ENCODE results near the gene ERC2.
"Not testable (repeated sequence)": the region's sequence is repeated elsewhere in the genome, so short reads cannot be mapped to it uniquely, and the experiment has no call there.

Gene ERC2

GRCh38 chr3:56060521-56061278 lies 407.6 kb downstream of the ERC2 start:
- H3K4me3 ChIP-seq (ENCODE audit: low read length), result no peak overlapping the region
- no peak for DNase-seq (ENCODE audit: low read depth, low spot score)

GRCh38 chr3:56059731-56060130 lies 408.5 kb downstream of the ERC2 start:
- DNase-seq (ENCODE audit: low read depth, low spot score), result no peak
- H3K4me3 ChIP-seq (ENCODE audit: low read length), result no peak overlapping the region

DNA sequence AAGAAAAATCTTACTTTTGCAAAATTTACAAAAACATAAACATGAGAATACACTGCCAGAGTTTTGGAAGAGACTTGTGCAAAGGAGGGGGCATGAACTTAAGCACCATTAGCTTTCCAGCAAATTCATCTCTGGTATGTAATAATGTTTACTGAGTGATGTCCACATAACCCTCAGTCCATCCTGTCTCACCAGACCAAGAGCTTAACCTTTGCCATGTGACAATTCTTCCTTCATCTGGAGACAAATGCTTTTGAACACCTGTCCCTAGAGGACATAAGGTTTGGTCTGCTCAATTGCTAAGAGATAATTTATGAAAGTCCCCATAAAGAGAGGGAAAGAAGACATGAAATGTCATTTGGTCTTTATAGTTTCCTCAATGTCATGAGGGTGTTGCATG lies 412.3 kb downstream of the ERC2 start:
- no peak for DNase-seq (ENCODE audit: low read depth, low spot score)
- H3K4me3 ChIP-seq (ENCODE audit: low read length), result no peak overlapping the region

DNA sequence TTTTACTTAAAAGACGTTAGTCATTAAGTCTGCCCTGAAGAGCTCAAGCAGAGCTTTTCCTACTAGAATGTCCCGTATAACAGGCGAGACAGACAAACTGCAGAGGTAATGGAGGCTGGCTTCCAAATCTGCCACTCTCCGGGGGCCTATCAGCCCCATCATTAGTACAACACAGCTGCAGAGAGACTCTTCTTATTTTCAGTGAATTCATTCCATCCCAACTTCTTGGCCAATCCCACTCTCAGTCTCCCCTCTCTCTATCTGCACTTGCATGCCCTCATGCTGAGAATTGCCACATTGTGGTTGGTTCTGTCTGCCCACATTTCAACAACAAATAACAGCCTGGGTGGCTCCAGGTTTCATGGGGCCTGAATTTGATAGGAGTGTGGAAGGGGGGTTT lies 412.7 kb downstream of the ERC2 start:
- DNase-seq (ENCODE audit: low read depth, low spot score), result no peak

GRCh38 chr3:56054844-56055243 lies 413.4 kb downstream of the ERC2 start:
- H3K4me3 ChIP-seq (ENCODE audit: low read length), result no peak overlapping the region
- DNase-seq (ENCODE audit: low read depth, low spot score), result no peak

More for the DNA sequence above, 412.7 kb downstream of the ERC2 start:
- no peak overlapping the region for H3K4me3 ChIP-seq (ENCODE audit: low read length)

DNA sequence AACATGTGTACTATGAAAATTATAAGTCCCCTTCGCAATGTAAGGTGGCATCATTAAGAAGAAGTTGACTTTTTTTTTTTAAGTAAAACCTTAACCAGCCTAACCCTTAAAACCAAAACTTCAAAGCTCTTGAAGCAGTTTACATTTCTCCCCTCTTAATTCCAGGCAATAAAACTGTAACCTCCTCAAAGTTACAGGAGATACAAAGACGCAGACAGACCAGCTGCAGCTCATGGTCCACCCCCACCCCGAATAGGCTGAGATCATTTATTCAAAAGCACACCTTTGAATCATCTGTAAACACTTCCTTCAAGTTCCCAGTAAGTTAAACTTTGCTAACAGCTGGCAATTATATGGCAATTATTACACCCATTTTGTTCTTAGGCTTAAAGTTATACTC lies 414.5 kb downstream of the ERC2 start:
- no peak overlapping the region for H3K4me3 ChIP-seq (ENCODE audit: low read length)
- no peak for DNase-seq (ENCODE audit: low read depth, low spot score)

DNA sequence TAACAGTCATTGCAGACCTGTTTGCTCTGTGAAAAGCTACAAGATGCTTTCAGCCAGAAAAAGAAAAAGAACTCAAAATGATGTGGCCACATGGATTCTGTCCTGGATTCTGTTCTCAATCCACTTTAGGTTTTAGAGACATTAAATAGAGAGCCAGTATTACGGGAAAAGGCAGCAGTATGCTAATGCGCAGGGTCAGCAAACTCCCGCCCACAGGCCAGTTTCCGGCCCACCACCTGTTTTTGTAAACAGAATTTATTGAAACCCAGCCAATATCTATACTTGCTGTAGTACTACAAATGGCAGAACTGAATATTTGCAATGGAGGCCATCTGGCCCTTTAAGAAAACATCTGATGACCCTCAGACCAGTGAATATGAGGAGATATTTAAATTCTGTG lies 416.1 kb downstream of the ERC2 start:
- no peak overlapping the region for H3K4me3 ChIP-seq (ENCODE audit: low read length)
- no peak for DNase-seq (ENCODE audit: low read depth, low spot score)

GRCh38 chr3:56051052-56051451 lies 417.2 kb downstream of the ERC2 start:
- H3K4me3 ChIP-seq (ENCODE audit: low read length), result no peak overlapping the region
- DNase-seq (ENCODE audit: low read depth, low spot score), result no peak

GRCh38 chr3:56048946-56049345 lies 419.3 kb downstream of the ERC2 start:
- DNase-seq (ENCODE audit: low read depth, low spot score), result no peak

GRCh38 chr3:56048331-56048730 lies 419.9 kb downstream of the ERC2 start:
- DNase-seq (ENCODE audit: low read depth, low spot score), result no peak
- no peak overlapping the region for H3K4me3 ChIP-seq (ENCODE audit: low read length)

More at GRCh38 chr3:56048946-56049345, 419.3 kb downstream of the ERC2 start:
- H3K4me3 ChIP-seq (ENCODE audit: low read length), result no peak overlapping the region

DNA sequence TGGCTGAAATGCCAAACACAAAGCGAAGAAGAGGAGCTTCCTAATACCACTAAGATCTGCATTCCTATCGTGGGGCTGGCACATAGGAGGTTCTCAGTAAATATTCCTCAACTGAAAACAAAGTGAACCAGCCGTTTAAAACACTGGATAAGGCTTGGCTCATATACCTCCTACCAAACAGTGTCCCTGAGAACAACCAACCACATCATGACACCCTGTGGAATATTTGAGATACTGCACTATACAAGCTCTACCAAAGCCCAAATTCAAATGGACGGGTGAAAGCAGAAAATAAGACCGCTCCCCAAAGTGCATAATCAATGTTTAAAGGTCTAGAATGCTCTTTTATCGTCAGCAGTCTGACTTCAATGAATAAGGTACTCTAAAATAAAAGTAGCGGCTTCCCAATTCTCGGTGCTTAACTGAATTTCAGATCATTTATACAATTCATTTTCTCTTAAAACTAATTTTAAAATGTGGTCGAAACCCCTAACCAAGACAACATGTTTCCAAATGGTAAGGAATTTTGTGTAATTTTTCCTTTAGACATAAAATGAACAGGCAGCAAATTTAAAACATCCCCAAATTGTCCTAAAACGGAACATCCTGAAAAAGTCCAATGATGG lies 425.8 kb downstream of the ERC2 start:
- DNase-seq (ENCODE audit: low read depth, low spot score), result peak; percentile 9
- H3K4me3 ChIP-seq (ENCODE audit: low read length), result no peak overlapping the region

DNA sequence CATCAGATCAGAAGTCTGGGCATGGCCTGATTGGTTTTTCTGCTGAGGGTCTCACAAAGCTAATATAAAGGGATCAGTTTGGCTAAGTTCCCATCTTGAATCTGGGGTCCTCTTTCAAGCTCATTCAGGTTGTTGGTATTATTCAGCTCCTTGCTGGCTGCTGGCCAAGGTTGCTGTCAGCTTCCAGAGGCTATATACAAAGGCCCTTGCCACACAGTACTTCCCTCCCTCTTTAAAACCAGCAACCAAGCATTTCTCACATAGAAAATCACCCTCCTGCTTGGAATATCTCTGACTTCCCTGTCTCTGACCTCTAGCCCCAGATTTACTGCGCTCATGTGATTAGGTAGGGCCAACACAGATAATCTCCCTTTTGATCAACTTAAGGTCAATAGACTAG lies 442.9 kb downstream of the ERC2 start:
- H3K4me3 ChIP-seq (ENCODE audit: low read length), result no peak overlapping the region
- no peak for DNase-seq (ENCODE audit: low read depth, low spot score)

DNA sequence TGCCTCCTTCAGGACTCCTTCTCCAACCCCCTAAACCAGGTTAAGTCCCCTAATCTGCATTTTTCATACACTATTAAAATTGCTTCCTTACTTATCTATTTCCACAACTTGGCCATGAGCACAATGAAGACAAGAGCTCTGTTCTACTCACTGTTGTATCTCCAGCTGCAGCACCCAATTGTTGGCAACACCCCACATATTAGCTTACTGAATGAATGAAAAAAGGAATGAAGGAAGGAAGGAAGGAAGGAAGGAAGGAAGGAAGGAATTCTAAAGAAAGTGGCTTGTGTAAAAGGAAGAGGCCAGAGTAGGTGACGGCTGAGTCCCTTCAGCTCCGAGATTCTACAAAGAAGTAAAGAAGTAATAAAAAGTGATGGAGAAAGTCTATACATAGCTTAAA lies 444.7 kb downstream of the ERC2 start:
- no peak overlapping the region for H3K4me3 ChIP-seq (ENCODE audit: low read length)
- DNase-seq (ENCODE audit: low read depth, low spot score), result no peak

GRCh38 chr3:56022619-56023018 lies 445.6 kb downstream of the ERC2 start:
- no peak overlapping the region for H3K4me3 ChIP-seq (ENCODE audit: low read length)
- no peak for DNase-seq (ENCODE audit: low read depth, low spot score)

GRCh38 chr3:56019490-56020146 lies 448.6 kb downstream of the ERC2 start:
- DNase-seq (ENCODE audit: low read depth, low spot score), result no peak
- H3K4me3 ChIP-seq (ENCODE audit: low read length), result no peak overlapping the region

DNA sequence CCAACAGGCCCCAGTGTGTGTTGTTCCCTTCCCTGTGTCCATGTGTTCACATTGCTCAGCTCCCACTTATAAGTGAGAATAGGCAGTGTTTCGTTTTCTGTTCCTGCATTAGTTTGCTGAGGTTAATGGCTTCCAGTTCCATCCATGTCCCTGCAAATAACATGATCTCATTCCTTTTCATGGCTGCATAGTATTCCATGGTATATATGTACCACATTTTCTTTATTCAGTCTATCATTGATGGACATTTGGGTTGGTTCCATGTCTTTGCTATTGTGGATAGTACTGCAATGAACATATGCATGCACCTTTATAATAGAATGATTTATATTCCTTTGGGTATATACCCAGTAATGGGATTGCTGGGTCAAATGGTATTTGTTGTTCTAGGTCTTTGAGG lies 452.9 kb downstream of the ERC2 start:
- not testable (repeated sequence) for H3K4me3 ChIP-seq (ENCODE audit: low read length); DNase-seq (ENCODE audit: low read depth, low spot score)

- no peak for DNase-seq (ENCODE audit: low read depth, low spot score)
- H3K4me3 ChIP-seq (ENCODE audit: low read length), result no peak overlapping the region
Observed at GRCh38 chr3:56012721-56013120, 455.5 kb downstream of the ERC2 start.

- peak; percentile 26 for DNase-seq (ENCODE audit: low read depth, low spot score)
- H3K4me3 ChIP-seq (ENCODE audit: low read length), result no peak overlapping the region
Observed at GRCh38 chr3:56005196-56005805, 463.0 kb downstream of the ERC2 start.

GRCh38 chr3:56003129-56003528 lies 465.1 kb downstream of the ERC2 start:
- DNase-seq (ENCODE audit: low read depth, low spot score), result no peak
- H3K4me3 ChIP-seq (ENCODE audit: low read length), result no peak overlapping the region

- DNase-seq (ENCODE audit: low read depth, low spot score), result no peak
- no peak overlapping the region for H3K4me3 ChIP-seq (ENCODE audit: low read length)
Observed at GRCh38 chr3:56001991-56002390, 466.3 kb downstream of the ERC2 start.
